Peyer's patch (tissue), 4 donors: Measurements from ENCODE around the gene GRIA4.

Source experiments
- CTCF ChIP-seq, 6 experiments: fragments of 450-650 bp in 4 of 6; fragments of 200-600 bp in 2 of 6; sonication (generic) in 1 of 6; IDR thresholded peaks; one replicate each; pipeline ENCODE4 v1.5.1; 2017 to 2019; ENCODE audit warnings: antibody characterized with exemption in 6 of 6, mild to moderate bottlenecking in 3 of 6, moderate library complexity in 1 of 6
- POLR2A ChIP-seq, 2 donors: fragments of 450-650 bp; IDR thresholded peaks; one replicate each; pipeline ENCODE4 v1.5.1; 2017; ENCODE audit warnings: antibody characterized with exemption in 2 of 2, mild to moderate bottlenecking in 2 of 2, moderate library complexity in 2 of 2

GRCh38 chr11:105881027-105881426, 271.2 kb downstream of the GRIA4 start:
- TF ChIP-seq CTCF (IDR thresholded peaks at IDR 0.05) (no peak), POLR2A (IDR thresholded peaks at IDR 0.05) (no peak)
